Measurements from ENCODE around the gene SFI1. TPM values are rescaled to one million over a fixed set of nuclear protein-coding genes. Genes with fewer than 3 reads are reported as not detected.
"Not testable (repeated sequence)": the region's sequence is repeated elsewhere in the genome, so short reads cannot be mapped to it uniquely, and the experiment has no call there.

Gene SFI1
- total RNA-seq, 1 donor from 2014 or later = 50.3 TPM

GRCh38 chr22:31504282-31504681 is 7.9 kb downstream of the SFI1 start:
- H3K27ac Mint-ChIP-seq = no peak overlapping the region
- H3K9me3 Mint-ChIP-seq = no peaks in the 10 kb centered on the region
- peaks cover 22% of the 10 kb centered on the region for H3K36me3 Mint-ChIP-seq
- no peaks in the 10 kb centered on the region for H3K27me3 Mint-ChIP-seq
- no peaks in the 10 kb centered on the region for H3K4me1 Mint-ChIP-seq (ENCODE audit: unreplicated experiment)
- TF ChIP-seq, protein P1, sequence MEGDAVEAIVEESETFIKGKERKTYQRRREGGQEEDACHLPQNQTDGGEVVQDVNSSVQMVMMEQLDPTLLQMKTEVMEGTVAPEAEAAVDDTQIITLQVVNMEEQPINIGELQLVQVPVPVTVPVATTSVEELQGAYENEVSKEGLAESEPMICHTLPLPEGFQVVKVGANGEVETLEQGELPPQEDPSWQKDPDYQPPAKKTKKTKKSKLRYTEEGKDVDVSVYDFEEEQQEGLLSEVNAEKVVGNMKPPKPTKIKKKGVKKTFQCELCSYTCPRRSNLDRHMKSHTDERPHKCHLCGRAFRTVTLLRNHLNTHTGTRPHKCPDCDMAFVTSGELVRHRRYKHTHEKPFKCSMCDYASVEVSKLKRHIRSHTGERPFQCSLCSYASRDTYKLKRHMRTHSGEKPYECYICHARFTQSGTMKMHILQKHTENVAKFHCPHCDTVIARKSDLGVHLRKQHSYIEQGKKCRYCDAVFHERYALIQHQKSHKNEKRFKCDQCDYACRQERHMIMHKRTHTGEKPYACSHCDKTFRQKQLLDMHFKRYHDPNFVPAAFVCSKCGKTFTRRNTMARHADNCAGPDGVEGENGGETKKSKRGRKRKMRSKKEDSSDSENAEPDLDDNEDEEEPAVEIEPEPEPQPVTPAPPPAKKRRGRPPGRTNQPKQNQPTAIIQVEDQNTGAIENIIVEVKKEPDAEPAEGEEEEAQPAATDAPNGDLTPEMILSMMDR (conservative IDR thresholded peaks at IDR 0.05) = no peak
- no peak overlapping the region for H3K4me3 Mint-ChIP-seq
- no peak for DNase-seq (ENCODE audit: extremely low spot score, unreplicated experiment)

- H3K27me3 Mint-ChIP-seq; DNase-seq (ENCODE audit: extremely low spot score, unreplicated experiment); H3K9me3 Mint-ChIP-seq; H3K4me3 Mint-ChIP-seq; H3K4me1 Mint-ChIP-seq (ENCODE audit: unreplicated experiment); H3K27ac Mint-ChIP-seq: not testable (repeated sequence)
- H3K36me3 Mint-ChIP-seq = peaks cover 18% of the 10 kb centered on the region
Measured at GRCh38 chr22:31507517-31507916, 11.2 kb downstream of the SFI1 start.

DNA sequence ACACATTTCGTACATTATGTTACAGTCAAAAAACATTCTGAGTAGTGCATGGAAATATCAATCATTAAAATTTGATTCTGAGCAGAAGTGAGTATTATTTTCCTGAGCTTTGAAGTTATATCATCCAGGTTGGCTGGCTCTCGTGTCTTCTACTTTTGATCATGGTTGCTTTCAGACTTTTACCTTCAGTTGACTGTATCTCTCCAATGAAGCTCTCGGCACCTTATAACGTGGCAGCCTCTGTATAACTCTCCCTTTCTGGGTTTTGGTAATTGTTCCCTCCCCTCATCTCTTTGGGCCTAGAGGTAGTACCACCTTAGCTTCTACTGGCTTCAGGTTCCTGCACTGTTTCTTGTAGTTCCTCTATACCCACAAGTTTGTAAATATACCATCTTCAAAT is 12.2 kb downstream of the SFI1 start:
- H3K4me3 Mint-ChIP-seq = no peak overlapping the region
- no peaks in the 10 kb centered on the region for H3K9me3 Mint-ChIP-seq
- no peak for DNase-seq (ENCODE audit: extremely low spot score, unreplicated experiment)
- H3K27me3 Mint-ChIP-seq = no peaks in the 10 kb centered on the region
- H3K36me3 Mint-ChIP-seq = peaks cover 18% of the 10 kb centered on the region
- TF ChIP-seq, protein P1 (conservative IDR thresholded peaks at IDR 0.05) = no peak
- H3K4me1 Mint-ChIP-seq (ENCODE audit: unreplicated experiment) = no peaks in the 10 kb centered on the region
- no peak overlapping the region for H3K27ac Mint-ChIP-seq

- H3K27me3 Mint-ChIP-seq = no peaks in the 10 kb centered on the region
- no peaks in the 10 kb centered on the region for H3K9me3 Mint-ChIP-seq
- no peak overlapping the region for H3K27ac Mint-ChIP-seq
- DNase-seq (ENCODE audit: extremely low spot score, unreplicated experiment) = no peak
- TF ChIP-seq, protein P1 (conservative IDR thresholded peaks at IDR 0.05) = no peak
- H3K4me1 Mint-ChIP-seq (ENCODE audit: unreplicated experiment) = no peaks in the 10 kb centered on the region
- H3K4me3 Mint-ChIP-seq = no peak overlapping the region
- peaks cover 18% of the 10 kb centered on the region for H3K36me3 Mint-ChIP-seq
Measured at GRCh38 chr22:31509061-31509762, 12.9 kb downstream of the SFI1 start.

GRCh38 chr22:31520051-31520450 is 23.7 kb downstream of the SFI1 start:
- TF ChIP-seq, protein P1 (conservative IDR thresholded peaks at IDR 0.05) = no peak
- H3K4me3 Mint-ChIP-seq = no peak overlapping the region
- H3K4me1 Mint-ChIP-seq (ENCODE audit: unreplicated experiment) = peaks cover 4% of the 10 kb centered on the region
- no peaks in the 10 kb centered on the region for H3K27me3 Mint-ChIP-seq
- H3K27ac Mint-ChIP-seq = no peak overlapping the region
- H3K9me3 Mint-ChIP-seq = no peaks in the 10 kb centered on the region
- DNase-seq (ENCODE audit: extremely low spot score, unreplicated experiment) = no peak
- H3K36me3 Mint-ChIP-seq = peaks cover 8% of the 10 kb centered on the region

- H3K9me3 Mint-ChIP-seq; DNase-seq (ENCODE audit: extremely low spot score, unreplicated experiment); H3K27ac Mint-ChIP-seq; H3K27me3 Mint-ChIP-seq; H3K4me1 Mint-ChIP-seq (ENCODE audit: unreplicated experiment); H3K4me3 Mint-ChIP-seq: not testable (repeated sequence)
- H3K36me3 Mint-ChIP-seq = peaks cover 11% of the 10 kb centered on the region
Measured at GRCh38 chr22:31524132-31524531, 27.8 kb downstream of the SFI1 start.
